ENCODE measurements around the gene ARRB1. TPM values are rescaled to one million over a fixed set of nuclear protein-coding genes. Genes with fewer than 3 reads are reported as not detected.

Gene ARRB1
- polyA plus RNA-seq, 3 donors: 28.2 to 36.6 (median 35.8) TPM

DNA sequence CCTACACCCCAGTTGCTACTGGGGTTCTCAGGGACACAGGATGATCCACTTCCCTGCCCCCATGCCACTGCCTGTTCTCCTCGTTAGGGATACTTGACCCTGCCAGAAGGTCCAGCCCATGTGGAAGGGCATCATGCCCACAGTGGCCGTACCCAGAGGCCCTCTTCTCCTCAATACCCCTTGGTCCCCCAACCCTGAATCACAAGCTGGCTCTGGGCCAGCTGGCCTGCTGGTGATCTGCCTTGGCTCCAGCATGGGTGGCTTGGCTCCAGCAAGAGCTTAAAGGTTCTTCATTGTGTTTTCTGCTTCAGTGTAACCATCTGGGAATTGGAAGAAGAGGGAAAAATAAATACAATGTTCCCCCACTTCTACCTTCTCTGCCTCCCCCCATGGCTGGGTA lies 122.0 kb downstream of the ARRB1 start:
- no peak overlapping the region for H3K27ac ChIP-seq (ENCODE audit: low read depth, low read length)
- 78 to 85% (median 83%) methylated on average over 2 of the region's 2 CpGs for WGBS, 3 donors

DNA sequence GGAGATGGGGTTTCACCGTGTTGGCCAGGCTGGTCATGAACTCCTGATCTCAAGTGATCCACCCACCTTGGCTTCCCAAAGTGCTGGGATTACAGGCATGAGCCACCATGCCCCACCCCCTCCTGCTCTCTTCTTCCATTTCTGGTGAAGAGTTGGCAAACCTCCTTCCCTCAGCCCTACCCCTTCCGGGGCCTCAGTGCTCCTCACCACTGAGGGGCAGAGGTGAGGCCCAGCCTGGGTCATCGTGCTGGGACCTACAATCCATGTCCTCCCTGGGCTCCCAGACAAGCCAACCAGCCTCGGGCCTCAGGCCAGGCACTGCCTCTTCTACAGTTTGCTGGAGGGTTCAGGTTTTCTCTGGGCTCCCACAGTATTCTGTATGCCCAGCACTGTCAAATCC lies 125.7 kb downstream of the ARRB1 start:
- 68 to 75% (median 72%) methylated on average over 4 of the region's 4 CpGs for WGBS, 3 donors
- H3K27ac ChIP-seq (ENCODE audit: low read depth, low read length): no peak overlapping the region

DNA sequence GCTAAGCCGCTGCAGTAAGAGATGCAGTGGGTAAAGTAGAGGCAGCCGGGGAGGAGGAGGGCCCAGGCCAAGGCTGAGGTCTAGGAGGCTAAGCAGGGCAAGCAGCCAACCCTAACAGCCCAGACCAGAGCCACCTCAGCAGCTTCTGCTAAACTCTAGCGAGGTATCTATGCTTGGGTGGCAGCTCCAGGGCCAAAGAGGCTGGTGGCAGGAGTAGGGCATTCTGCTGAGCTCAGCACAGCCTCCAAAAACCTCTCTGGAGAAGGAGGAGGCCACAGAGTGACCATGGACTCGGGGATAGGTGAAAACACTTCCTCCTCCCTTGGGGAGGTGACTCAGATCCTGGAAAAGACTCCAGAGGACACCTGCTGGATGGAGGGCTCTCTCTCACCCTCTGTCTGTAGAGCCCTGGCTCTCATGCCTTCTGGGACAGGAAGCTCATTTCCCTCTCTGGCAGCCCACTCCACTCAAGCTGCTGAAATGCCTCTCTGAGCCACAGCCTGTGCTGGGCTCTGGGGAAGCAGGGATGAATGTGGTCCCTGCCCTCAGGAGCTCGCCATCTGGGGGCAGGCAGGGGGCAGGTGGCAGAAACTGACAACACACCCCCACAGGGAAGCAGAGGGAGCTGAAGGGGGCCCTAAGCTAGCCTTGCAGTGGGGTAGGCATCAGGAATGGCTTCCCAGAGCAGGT lies 127.4 kb downstream of the ARRB1 start:
- 51 to 56% (median 55%) methylated on average over 5 of the region's 5 CpGs for WGBS, 3 donors
- H3K27ac ChIP-seq (ENCODE audit: low read depth, low read length): no peak overlapping the region

DNA sequence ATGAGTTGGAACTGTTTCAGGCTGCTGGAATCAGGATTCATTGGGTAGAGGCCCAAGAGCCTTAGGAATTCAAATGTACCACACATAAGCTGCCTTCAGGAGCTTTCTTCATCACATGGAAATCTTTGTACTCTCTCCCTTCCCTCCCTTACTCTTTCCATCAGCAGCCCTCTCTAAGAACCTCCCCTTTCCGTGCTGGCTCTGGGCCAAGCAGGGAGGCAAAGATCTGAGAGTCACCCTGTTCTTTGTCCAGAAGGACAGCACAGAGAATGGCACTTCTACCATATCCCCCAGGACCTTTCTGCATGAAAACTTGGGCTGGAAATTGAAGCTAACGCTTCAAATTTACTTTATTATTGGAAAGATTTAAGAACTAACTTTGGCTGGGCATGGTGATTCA lies 131.6 kb downstream of the ARRB1 start:
- H3K27ac ChIP-seq (ENCODE audit: low read depth, low read length): no peak overlapping the region
- WGBS, 3 donors: 54 to 62% (median 54%) methylated on average over 2 of the region's 2 CpGs

DNA sequence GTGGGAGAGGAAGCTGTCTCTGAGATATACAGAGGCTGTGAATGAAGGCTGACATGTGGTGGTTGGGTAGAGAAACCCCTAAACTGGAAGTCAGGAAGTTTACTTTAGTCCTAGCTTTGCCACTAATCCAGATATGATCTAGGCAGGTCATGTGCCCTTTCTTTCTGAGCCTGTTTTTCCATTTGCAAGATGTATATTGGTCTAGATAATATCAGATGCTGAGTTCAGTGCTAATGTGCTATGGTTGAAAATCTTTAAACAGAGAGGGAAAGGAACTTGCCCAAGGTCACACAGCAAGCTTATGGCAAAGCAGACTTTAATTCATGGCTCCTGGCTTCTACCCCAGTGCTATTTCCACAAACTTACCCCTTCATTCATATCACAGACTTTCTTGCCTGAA lies 136.6 kb downstream of the ARRB1 start:
- H3K27ac ChIP-seq (ENCODE audit: low read depth, low read length): no peak overlapping the region

DNA sequence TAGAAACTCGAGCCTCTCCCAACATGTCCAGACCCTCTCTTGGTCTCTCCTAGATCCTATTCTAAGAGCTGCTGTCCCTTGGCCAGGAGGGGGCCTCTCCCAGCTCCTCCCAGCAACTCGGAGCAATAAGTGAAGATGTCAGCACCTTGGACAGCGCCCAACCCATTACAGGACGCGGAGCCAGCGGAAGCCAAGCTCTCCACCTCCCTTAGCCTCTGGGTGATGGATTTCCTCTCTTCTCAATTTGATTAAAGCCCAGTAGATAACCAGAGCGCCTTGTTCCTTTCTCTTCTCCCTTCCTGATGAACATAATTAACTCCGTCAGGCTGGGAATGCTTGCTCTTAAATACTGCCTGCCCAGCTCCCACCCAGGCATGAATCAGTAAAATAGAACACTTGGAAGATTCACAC lies 137.0 kb downstream of the ARRB1 start:
- 2 to 5% (median 3%) methylated on average over 8 of the region's 8 CpGs for WGBS, 3 donors
- no peak overlapping the region for H3K27ac ChIP-seq (ENCODE audit: low read depth, low read length)

Other genes starting within 250 kb of the ARRB1 start
- gene SLCO2B1, start 200.6 kb downstream of the ARRB1 start, polyA plus RNA-seq: 10 to 100 TPM; 15.2 to 23.4 (median 16.5) TPM
- gene TPBGL, start 110.9 kb downstream of the ARRB1 start, polyA plus RNA-seq: under 1 TPM in 2 of 3 donors, not detected in 1; 0.14 to 0.27 TPM
- 1,000 to 10,000 TPM; 1,862 to 3,388 (median 2,569) TPM for gene RPS3, start 47.9 kb upstream of the ARRB1 start, polyA plus RNA-seq
- 1 to 10 TPM in 1 of 3 donors, under 1 TPM in 2; 0.56 to 2.3 (median 0.65) TPM for gene KLHL35, start 81.5 kb upstream of the ARRB1 start, polyA plus RNA-seq
- 10 to 100 TPM; 25.6 to 49.8 (median 34.1) TPM for gene GDPD5, start 174.3 kb upstream of the ARRB1 start, polyA plus RNA-seq
- gene SERPINH1, start 210.6 kb upstream of the ARRB1 start, polyA plus RNA-seq: 100 to 1,000 TPM in 2 of 3 donors, 10 to 100 TPM in 1; 54.8 to 299 (median 110) TPM